ENCODE results near the gene HMGCS1.
"Not testable (repeated sequence)": the region's sequence is repeated elsewhere in the genome, so short reads cannot be mapped to it uniquely, and the experiment has no call there.

HMGCS1 gene

GRCh38 chr5:43273552-43273951 lies 39.7 kb downstream of the HMGCS1 start:
- DNase-seq, result no peak

GRCh38 chr5:43270645-43271044 lies 42.6 kb downstream of the HMGCS1 start:
- DNase-seq, result no peak

GRCh38 chr5:43268188-43268820 lies 44.9 kb downstream of the HMGCS1 start:
- no peak for DNase-seq

GRCh38 chr5:43262269-43262668 lies 50.9 kb downstream of the HMGCS1 start:
- DNase-seq, result not testable (repeated sequence)

- DNase-seq, result no peak
These were observed 55.1 kb downstream of the HMGCS1 start for GRCh38 chr5:43258116-43258515.

- DNase-seq, result no peak
These were observed 56.8 kb downstream of the HMGCS1 start for GRCh38 chr5:43256261-43256966.

GRCh38 chr5:43255704-43256103 lies 57.5 kb downstream of the HMGCS1 start:
- no peak for DNase-seq

- no peak for DNase-seq
These were observed 61.5 kb downstream of the HMGCS1 start for GRCh38 chr5:43251754-43252153.

- DNase-seq, result no peak
These were observed 67.4 kb downstream of the HMGCS1 start for GRCh38 chr5:43245724-43246385.

GRCh38 chr5:43244823-43245565 lies 68.2 kb downstream of the HMGCS1 start:
- no peak for DNase-seq

- DNase-seq, result no peak
These were observed 69.9 kb downstream of the HMGCS1 start for GRCh38 chr5:43243270-43243669.

GRCh38 chr5:43242196-43242595 lies 71.0 kb downstream of the HMGCS1 start:
- DNase-seq, result no peak
